Left ventricle myocardium inferior (tissue), 1 donor: ENCODE results near the gene FRMD4A. TPM values are rescaled to one million over a fixed set of nuclear protein-coding genes. Genes with fewer than 3 reads are reported as not detected.

Source experiments
- DNase-seq: peaks from one replicate; pipeline ENCODE4 v3.0.0-alpha.2; 2020
- H3K27ac ChIP-seq: fragments of 200-600 bp; replicated peaks from 2 replicates; pipeline ENCODE4 v1.8.0; 2021
- H3K27me3 ChIP-seq: fragments of 200-600 bp; 2 replicates; pipeline ENCODE4 v1.8.0; 2021; ENCODE audit warnings: low read depth
- H3K36me3 ChIP-seq: fragments of 200-600 bp; 2 replicates; pipeline ENCODE4 v1.8.0; 2021
- H3K4me1 ChIP-seq: fragments of 200-600 bp; 2 replicates; pipeline ENCODE4 v1.8.0; 2021
- H3K4me3 ChIP-seq: fragments of 200-600 bp; 2 replicates; pipeline ENCODE4 v1.8.0; 2021; ENCODE audit warnings: mild to moderate bottlenecking, moderate library complexity
- H3K9me3 ChIP-seq: fragments of 200-600 bp; replicated peaks from 2 replicates; pipeline ENCODE4 v1.8.0; 2021
- intact Hi-C: fragments of 100-400 bp; cut with micrococcal nuclease; formaldehyde crosslinking; loops from one replicate; pipeline ENCODE4 v1.11.0; 2022
- total RNA-seq: library from RNA; stranded (reverse); fragmentation: NEBNext Ultra II Directional; extraction: Animal tissue kit (Norgen Biotek cat#: 25700); gene quantifications from one replicate; pipeline ENCODE4 v1.2.1, GENCODE V29; 2021
- TF ChIP-seq, protein P1 (sequence below): fragments of 200-600 bp; IDR thresholded peaks from 2 replicates; pipeline ENCODE4 v1.8.0; 2021; ENCODE audit warnings: antibody characterized with exemption, mild to moderate bottlenecking, borderline replicate concordance
- donor health status: DM: no; HTN: yes; CAD: no; lungs with severe emphysema.

The FRMD4A gene
- total RNA-seq, 1 donor from 2014 or later, result 26.1 TPM

- DNase-seq, result no peak
- intact Hi-C loops, result loop anchor here (5.0 kb wide), 1 partner anchor 303 kb away; no protein-coding TSS in a partner anchor
- Histone ChIP-seq H3K9me3 (no peaks in the 10 kb centered on the region), H3K4me3 (no peak overlapping the region), H3K27me3 (no peaks in the 10 kb centered on the region), H3K27ac (peak overlapping the region; percentile 84), H3K36me3 (peaks cover 8% of the 10 kb centered on the region), H3K4me1 (peaks cover 58% of the 10 kb centered on the region)
- TF ChIP-seq, protein P1, sequence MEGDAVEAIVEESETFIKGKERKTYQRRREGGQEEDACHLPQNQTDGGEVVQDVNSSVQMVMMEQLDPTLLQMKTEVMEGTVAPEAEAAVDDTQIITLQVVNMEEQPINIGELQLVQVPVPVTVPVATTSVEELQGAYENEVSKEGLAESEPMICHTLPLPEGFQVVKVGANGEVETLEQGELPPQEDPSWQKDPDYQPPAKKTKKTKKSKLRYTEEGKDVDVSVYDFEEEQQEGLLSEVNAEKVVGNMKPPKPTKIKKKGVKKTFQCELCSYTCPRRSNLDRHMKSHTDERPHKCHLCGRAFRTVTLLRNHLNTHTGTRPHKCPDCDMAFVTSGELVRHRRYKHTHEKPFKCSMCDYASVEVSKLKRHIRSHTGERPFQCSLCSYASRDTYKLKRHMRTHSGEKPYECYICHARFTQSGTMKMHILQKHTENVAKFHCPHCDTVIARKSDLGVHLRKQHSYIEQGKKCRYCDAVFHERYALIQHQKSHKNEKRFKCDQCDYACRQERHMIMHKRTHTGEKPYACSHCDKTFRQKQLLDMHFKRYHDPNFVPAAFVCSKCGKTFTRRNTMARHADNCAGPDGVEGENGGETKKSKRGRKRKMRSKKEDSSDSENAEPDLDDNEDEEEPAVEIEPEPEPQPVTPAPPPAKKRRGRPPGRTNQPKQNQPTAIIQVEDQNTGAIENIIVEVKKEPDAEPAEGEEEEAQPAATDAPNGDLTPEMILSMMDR, result no peak
Measured at GRCh38 chr10:13789448-13789829, 541.3 kb downstream of the FRMD4A start.

DNA sequence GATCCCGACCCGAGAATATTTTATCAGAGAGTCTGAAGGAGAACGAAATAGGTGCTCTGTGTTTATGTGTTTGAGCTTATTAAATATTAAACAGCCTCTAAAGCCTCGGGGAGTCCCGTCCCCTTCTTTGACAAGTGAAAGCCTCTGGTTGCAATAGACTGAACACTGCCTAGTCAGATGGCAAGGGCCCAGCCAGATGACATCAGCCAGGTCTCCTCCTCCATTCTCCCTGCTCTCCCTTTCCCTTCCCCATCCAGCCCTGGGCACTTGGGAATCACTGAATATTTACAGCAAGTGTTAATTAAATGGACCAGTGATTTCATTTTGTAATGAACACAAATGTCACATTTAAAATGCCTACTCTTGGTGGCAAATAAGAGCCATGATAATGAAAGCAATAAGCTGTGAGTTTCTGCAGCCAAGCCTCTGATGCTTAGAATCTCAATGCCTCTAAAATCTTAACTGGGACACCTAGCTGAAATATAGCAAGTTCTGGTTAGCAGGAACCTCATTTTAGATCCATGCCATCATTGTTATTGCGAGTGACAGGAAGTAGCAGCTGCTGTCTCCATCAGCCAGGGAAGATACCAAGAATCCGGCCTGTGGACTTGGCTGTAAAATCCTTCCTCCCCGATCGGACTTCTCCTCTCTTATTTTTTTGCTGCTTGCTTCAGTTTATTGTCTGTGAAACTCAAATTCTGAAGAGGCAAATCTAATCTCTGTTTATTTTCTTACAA lies 541.8 kb downstream of the FRMD4A start:
- Histone ChIP-seq H3K4me1 (peaks cover 59% of the 10 kb centered on the region), H3K4me3 (peak overlapping the region; percentile 19), H3K27ac (peak overlapping the region; percentile 84), H3K36me3 (peaks cover 5% of the 10 kb centered on the region), H3K9me3 (no peaks in the 10 kb centered on the region), H3K27me3 (no peaks in the 10 kb centered on the region)
- intact Hi-C loops, result loop anchor here (5.0 kb wide), 1 partner anchor 303 kb away; no protein-coding TSS in a partner anchor
- DNase-seq, result peak; percentile 71
- TF ChIP-seq, protein P1, result no peak

GRCh38 chr10:13788320-13788600 lies 542.5 kb downstream of the FRMD4A start:
- Histone ChIP-seq H3K9me3 (no peaks in the 10 kb centered on the region), H3K27me3 (no peaks in the 10 kb centered on the region), H3K4me3 (no peak overlapping the region), H3K27ac (peak overlapping the region; percentile 84), H3K36me3 (no peaks in the 10 kb centered on the region), H3K4me1 (peaks cover 65% of the 10 kb centered on the region)
- intact Hi-C loops, result loop anchor here (5.0 kb wide), 1 partner anchor 304 kb away; no protein-coding TSS in a partner anchor
- no peak for DNase-seq
- TF ChIP-seq, protein P1, result no peak

DNA sequence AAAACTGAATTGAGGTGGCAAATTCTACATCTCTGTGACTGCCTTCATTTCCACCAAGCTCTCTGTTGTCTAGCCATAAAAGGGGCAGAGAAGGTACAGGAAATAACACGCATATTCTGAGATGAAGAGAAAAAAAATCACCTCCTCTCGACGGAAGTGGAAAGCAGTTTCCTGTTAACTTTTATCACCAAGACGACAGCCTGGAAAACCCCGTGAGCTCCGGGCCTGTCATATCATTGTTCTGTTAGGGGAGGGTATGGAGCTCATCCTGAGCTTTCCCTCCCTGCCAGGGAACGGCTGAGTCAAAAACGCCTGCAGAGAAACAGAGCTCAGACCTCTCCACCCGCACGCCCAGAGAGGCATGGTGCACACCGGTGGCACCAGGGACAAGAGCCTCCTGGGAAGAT lies 543.7 kb downstream of the FRMD4A start:
- no peaks in the 10 kb centered on the region for H3K27me3 ChIP-seq
- no peak overlapping the region for H3K4me3 ChIP-seq
- H3K36me3 ChIP-seq, result peaks cover 4% of the 10 kb centered on the region
- TF ChIP-seq, protein P1, result no peak
- intact Hi-C loops, result loop anchor here (5.0 kb wide), 1 partner anchor 305 kb away; no protein-coding TSS in a partner anchor
- no peaks in the 10 kb centered on the region for H3K9me3 ChIP-seq
- peaks cover 61% of the 10 kb centered on the region for H3K4me1 ChIP-seq
- H3K27ac ChIP-seq, result peak overlapping the region; percentile 60
- no peak for DNase-seq

- intact Hi-C loops, result no loop called here
Measured at GRCh38 chr10:13784067-13784466, 546.7 kb downstream of the FRMD4A start.

More at GRCh38 chr10:13784067-13784466, 546.7 kb downstream of the FRMD4A start:
- Histone ChIP-seq H3K4me3 (no peak overlapping the region), H3K27me3 (no peaks in the 10 kb centered on the region), H3K4me1 (peaks cover 39% of the 10 kb centered on the region), H3K9me3 (no peaks in the 10 kb centered on the region), H3K36me3 (peaks cover 8% of the 10 kb centered on the region), H3K27ac (no peak overlapping the region)
- DNase-seq, result no peak
- TF ChIP-seq, protein P1, result peak; percentile 25
